GM13976 (cell line): Measurements from ENCODE around the gene CNR1.

Experiments
- DNase-seq: peaks from one replicate; pipeline ENCODE4 v3.0.0; 2012; ENCODE audit warnings: low spot score
- CTCF ChIP-seq: IDR thresholded peaks from 2 replicates; pipeline ENCODE4 v1.5.1; 2012; ENCODE audit warnings: borderline replicate concordance, mild to moderate bottlenecking; ENCODE audit not compliant: insufficient read depth; ENCODE audit errors: extremely low read depth, missing control alignments, control extremely low read depth
- in situ Hi-C: fragments of 300-500 bp; cut with MboI; formaldehyde crosslinking; loops from one replicate; pipeline ENCODE4 v1.12.0; 2022; ENCODE audit warnings: low sequenced_read_pairs, mixed read lengths, inconsistent platforms; ENCODE audit not compliant: unreplicated experiment

Gene CNR1

DNA sequence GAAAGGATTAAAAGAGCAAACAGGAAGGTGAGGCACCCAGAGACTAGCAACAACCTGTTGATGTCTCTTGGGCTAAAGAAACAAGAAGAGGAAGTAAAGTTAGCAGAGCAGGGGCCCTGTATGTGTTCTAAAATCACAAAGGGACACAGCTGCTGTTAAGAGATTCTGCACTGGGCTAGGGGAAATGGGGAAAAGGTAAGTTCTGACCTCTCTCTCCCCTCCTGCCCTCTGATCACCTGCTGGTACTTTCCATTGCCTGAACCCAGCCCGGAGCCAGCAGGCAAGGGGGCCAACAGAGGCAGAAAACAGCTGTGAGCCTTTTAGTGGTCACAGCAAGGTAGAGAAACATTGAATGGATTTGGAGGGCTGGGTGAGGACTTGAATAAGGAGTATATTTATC lies 13.5 kb upstream of the CNR1 start:
- no peak for TF ChIP-seq CTCF
- in situ Hi-C loops = no loop called here
- DNase-seq = no peak

- peak; percentile 42 for DNase-seq
- in situ Hi-C loops = no loop called here
- TF ChIP-seq CTCF = no peak
Observed at GRCh38 chr6:88177961-88178464, 11.9 kb upstream of the CNR1 start.

DNA sequence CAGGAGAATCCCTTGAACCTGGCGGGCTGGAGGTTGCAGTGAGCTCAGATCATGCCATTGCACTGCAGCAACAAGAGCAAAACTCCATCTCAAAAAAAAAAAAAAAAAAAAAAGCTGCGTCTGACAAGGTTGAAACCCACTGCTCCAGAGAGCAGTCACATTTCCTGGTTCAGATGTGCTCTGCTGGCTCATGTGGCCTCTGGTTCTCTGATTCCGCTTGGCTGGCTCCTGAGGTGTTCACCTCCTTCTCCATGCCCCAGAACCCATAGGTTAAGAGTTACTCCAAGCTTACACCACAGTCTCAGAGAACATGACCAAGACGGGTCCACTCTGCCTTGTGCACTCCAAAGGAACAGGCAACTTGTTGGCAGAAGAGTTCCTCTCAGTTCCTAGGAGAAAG lies 8.8 kb upstream of the CNR1 start:
- TF ChIP-seq CTCF = no peak
- in situ Hi-C loops = no loop called here
- no peak for DNase-seq

DNA sequence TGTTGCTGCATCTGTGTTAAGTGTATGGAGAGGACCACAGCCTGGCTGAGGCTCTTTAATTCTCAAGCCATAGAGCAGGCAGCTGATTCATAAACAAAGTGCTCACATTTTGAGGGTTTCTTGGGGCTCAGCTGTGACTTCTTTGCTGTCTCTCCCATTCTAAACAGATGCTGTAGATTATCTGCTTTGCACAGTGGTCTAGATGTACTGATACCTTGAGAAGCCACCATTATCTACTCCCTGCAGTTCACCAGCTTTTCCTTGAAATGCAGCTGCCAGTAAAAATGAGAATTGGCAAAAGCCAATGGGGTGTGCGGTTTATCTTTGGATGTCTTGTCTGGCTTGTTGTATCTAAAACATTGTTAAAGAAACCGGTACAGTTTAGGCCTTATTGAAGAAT lies 5.2 kb upstream of the CNR1 start:
- no peak for TF ChIP-seq CTCF
- DNase-seq = no peak
- in situ Hi-C loops = no loop called here

- no peak for DNase-seq
- no peak for TF ChIP-seq CTCF
- in situ Hi-C loops = loop anchor here (10.0 kb wide), 2 partner anchors 244 to 474 kb away; no protein-coding TSS in a partner anchor
Observed at GRCh38 chr6:88168362-88168761, 2.2 kb upstream of the CNR1 start.

- no peak for TF ChIP-seq CTCF
- DNase-seq = peak; percentile 52
- in situ Hi-C loops = loop anchor here (10.0 kb wide), 2 partner anchors 243 to 473 kb away; no protein-coding TSS in a partner anchor
Observed at GRCh38 chr6:88167352-88167937, 1.3 kb upstream of the CNR1 start.
